RWPE2 (cell line): ENCODE measurements around the gene RNF220.

Experiments used
- ATAC-seq: fragments of 200-7000 bp; cut with Tn5 transposase; 3 replicates; pipeline ENCODE4 v1.9.1; 2021; ENCODE audit warnings: low read depth
- DNase-seq: peaks from one replicate; pipeline ENCODE4 v3.0.0-alpha.2; 2020; ENCODE audit warnings: low spot score
- H3K27ac ChIP-seq: fragments of 450-650 bp; 2 replicates; pipeline ENCODE4 v1.5.1; 2017; ENCODE audit warnings: mild to moderate bottlenecking; ENCODE audit not compliant: poor library complexity, severe bottlenecking
- H3K27me3 ChIP-seq: fragments of 250-450 bp; sonication (Bioruptor Pico); 2 replicates; pipeline ENCODE4 v1.5.1; 2021; ENCODE audit warnings: mild to moderate bottlenecking, moderate library complexity; ENCODE audit not compliant: insufficient read depth, poor library complexity, severe bottlenecking
- H3K36me3 ChIP-seq: fragments of 250-450 bp; sonication (Bioruptor Pico); 2 replicates; pipeline ENCODE4 v1.5.1; 2020; ENCODE audit warnings: low read depth, mild to moderate bottlenecking, moderate library complexity
- H3K4me1 ChIP-seq: fragments of 250-450 bp; sonication (Bioruptor Pico); 2 replicates; pipeline ENCODE4 v1.5.1; 2021; ENCODE audit warnings: mild to moderate bottlenecking, moderate library complexity; ENCODE audit not compliant: insufficient read depth, poor library complexity, severe bottlenecking
- H3K4me3 ChIP-seq: fragments of 250-450 bp; sonication (Bioruptor Pico); 2 replicates; pipeline ENCODE4 v1.5.1; 2021; ENCODE audit warnings: mild to moderate bottlenecking, moderate library complexity; ENCODE audit not compliant: severe bottlenecking
- H3K9me3 ChIP-seq: fragments of 250-450 bp; sonication (Bioruptor Pico); 2 replicates; pipeline ENCODE4 v1.5.1; 2021; ENCODE audit warnings: mild to moderate bottlenecking, moderate library complexity; ENCODE audit not compliant: severe bottlenecking
- TF ChIP-seq, protein P1 (sequence below): fragments of 450-650 bp; IDR thresholded peaks from one replicate; pipeline ENCODE4 v1.5.1; 2017; ENCODE audit warnings: mild to moderate bottlenecking, moderate library complexity; ENCODE audit not compliant: poor library complexity, severe bottlenecking

Gene RNF220

DNA sequence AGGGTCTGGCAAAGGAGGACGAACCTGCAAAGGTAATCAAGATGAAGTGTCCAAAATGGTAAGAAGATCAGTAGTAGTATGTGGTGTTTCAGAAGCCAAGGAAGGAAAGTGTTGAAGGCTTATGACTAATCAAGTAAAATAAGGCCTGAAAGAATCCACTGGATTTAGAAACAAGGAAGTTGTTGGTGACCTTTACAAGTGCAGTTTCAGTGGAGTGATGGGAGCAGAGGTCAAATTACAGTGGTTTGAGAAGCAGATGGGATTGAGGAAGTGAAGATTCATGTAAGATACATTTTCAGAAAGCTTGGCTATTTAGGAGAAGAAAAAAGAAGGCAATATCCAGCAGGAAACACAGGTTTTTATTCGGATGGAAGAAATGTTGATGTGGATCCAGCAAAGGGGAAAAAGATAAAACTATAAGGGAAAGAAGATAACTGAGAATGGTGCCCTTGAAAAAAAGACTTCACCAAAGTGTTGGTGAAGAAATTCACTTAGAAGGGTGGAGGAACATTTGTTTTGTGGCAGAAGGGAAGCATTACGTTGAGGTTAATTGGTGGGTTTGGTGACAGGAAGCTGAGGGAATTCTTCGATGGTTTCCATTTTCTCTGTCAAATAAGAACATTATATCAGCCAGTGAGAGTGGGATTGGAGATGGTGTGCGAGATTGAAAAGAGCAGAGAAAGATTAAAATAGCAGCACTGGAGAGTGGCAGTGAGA, 271.6 kb downstream of the RNF220 start:
- Histone ChIP-seq H3K36me3 (no peaks in the 10 kb centered on the region), H3K4me1 (peaks cover 19% of the 10 kb centered on the region), H3K9me3 (no peaks in the 10 kb centered on the region), H3K27ac (peak overlapping the region; percentile 23), H3K4me3 (no peak overlapping the region), H3K27me3 (no peaks in the 10 kb centered on the region)
- no peak for ATAC-seq
- TF ChIP-seq, protein P1, sequence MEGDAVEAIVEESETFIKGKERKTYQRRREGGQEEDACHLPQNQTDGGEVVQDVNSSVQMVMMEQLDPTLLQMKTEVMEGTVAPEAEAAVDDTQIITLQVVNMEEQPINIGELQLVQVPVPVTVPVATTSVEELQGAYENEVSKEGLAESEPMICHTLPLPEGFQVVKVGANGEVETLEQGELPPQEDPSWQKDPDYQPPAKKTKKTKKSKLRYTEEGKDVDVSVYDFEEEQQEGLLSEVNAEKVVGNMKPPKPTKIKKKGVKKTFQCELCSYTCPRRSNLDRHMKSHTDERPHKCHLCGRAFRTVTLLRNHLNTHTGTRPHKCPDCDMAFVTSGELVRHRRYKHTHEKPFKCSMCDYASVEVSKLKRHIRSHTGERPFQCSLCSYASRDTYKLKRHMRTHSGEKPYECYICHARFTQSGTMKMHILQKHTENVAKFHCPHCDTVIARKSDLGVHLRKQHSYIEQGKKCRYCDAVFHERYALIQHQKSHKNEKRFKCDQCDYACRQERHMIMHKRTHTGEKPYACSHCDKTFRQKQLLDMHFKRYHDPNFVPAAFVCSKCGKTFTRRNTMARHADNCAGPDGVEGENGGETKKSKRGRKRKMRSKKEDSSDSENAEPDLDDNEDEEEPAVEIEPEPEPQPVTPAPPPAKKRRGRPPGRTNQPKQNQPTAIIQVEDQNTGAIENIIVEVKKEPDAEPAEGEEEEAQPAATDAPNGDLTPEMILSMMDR: no peak
- no peak for DNase-seq

DNA sequence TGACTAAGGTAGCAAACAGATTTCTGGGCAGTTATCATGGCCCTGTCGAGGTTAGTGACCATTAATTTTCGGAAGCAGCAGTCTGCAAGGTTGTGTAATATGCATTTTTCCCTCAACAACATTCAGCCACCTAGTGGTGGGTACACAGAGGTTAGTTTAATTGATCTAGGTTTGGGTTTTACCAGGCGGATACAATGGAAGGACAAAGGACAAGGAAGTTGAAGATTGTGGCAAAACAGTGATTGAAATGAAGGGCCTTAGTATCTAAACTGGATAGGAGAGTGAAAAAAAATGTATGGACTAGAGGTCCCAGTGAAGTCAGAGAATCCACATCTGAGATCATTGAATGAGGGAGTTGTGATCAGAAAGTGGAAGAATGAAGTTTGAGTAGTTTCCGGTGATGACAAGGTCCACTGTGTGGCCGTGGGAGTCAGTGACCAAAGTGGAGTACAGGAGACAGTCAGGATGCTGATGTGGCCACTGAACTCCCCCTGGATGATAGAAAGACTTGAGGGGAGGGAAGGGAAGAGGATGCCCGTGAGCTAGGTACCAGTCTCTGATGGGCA, 272.2 kb downstream of the RNF220 start:
- ATAC-seq (no peak), DNase-seq (no peak)
- TF ChIP-seq, protein P1: peak; percentile 51
- Histone ChIP-seq H3K27ac (no peak overlapping the region), H3K9me3 (no peaks in the 10 kb centered on the region), H3K4me3 (no peak overlapping the region), H3K36me3 (no peaks in the 10 kb centered on the region), H3K27me3 (no peaks in the 10 kb centered on the region), H3K4me1 (peaks cover 19% of the 10 kb centered on the region)

DNA sequence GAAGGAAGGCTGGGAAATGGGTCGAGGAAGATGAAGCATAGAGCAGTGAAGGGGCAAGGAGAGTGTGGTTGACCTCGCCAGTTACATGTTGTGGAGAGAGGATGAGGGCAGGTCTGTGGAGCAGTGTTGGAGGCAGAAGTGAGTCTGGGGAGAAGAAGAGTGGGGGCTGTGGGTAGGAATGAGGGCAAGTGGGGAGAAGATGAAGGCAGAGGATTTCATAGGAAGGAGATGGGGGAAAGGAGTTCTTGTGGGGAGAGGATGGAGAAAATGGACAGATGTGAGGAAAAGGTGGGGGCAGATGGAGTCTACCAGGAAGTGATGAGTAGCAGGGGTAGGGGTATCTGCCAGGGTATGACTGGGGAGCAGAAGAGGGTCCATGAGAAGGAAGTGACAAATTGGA, 273.1 kb downstream of the RNF220 start:
- Histone ChIP-seq H3K4me3 (no peak overlapping the region), H3K36me3 (no peaks in the 10 kb centered on the region), H3K27ac (no peak overlapping the region), H3K4me1 (peaks cover 19% of the 10 kb centered on the region), H3K9me3 (no peaks in the 10 kb centered on the region), H3K27me3 (no peaks in the 10 kb centered on the region)
- ATAC-seq (no peak), DNase-seq (no peak)
- TF ChIP-seq, protein P1: no peak

DNA sequence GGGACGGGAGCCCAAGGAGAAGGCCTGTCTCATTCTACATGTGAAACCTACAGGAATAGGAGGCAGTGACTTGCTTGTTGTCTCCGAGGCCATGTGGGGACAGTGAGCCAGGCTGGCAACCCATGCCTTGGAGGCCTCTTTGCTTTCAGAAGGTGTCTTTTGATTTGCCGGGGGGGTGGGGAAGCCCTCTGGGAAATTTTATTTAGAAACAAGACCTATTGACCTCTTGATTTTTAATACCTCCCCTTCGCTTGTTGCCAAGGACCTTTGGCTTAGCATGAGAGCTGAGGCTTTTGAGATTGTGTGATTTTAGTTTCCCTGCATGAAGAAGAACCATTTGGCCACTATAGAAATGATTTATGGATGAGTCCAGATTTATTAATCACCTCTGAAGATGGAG, 273.6 kb downstream of the RNF220 start:
- Histone ChIP-seq H3K27me3 (no peaks in the 10 kb centered on the region), H3K36me3 (no peaks in the 10 kb centered on the region), H3K4me3 (no peak overlapping the region), H3K9me3 (no peaks in the 10 kb centered on the region), H3K27ac (no peak overlapping the region), H3K4me1 (peaks cover 17% of the 10 kb centered on the region)
- TF ChIP-seq, protein P1: no peak
- ATAC-seq: no peak
- no peak for DNase-seq

DNA sequence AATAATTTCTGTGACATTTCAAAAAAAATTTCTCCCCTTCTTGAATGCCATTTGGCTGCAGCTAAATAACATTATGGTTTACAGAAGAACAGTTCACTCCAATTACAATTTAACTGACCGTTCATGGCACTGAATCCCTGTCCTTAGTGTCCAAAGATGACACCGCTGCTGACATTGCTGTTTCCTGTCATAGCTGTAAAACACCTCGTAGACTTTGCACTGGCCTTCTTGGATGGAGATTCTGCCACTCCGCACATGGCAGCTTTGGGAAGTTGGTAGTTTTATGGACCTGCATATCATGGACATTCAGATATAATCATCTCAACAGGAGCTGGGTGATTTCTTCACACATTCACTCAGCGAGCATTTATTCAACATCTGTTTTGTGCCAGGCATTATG, 274.4 kb downstream of the RNF220 start:
- DNase-seq: no peak
- no peak overlapping the region for H3K27ac ChIP-seq
- no peaks in the 10 kb centered on the region for H3K36me3 ChIP-seq
- H3K9me3 ChIP-seq: no peaks in the 10 kb centered on the region
- ATAC-seq: no peak
- TF ChIP-seq, protein P1: no peak
- no peak overlapping the region for H3K4me3 ChIP-seq
- H3K27me3 ChIP-seq: no peaks in the 10 kb centered on the region
- peaks cover 17% of the 10 kb centered on the region for H3K4me1 ChIP-seq
